Chondrocyte (in vitro differentiated cells): ENCODE data around the gene HOXA7. TPM values are rescaled to one million over a fixed set of nuclear protein-coding genes. Genes with fewer than 3 reads are reported as not detected.

ENCODE experiments used
- DNase-seq: peaks from one replicate; pipeline ENCODE4 v3.0.0; 2021; ENCODE audit warnings: mixed read lengths, low spot score
- H3K27ac Mint-ChIP-seq: one replicate; pipeline ENCODE4 v1.8.0; 2021; ENCODE audit warnings: mild to moderate bottlenecking, moderate library complexity, mixed read lengths; ENCODE audit not compliant: unreplicated experiment
- H3K27me3 Mint-ChIP-seq: 2 replicates; pipeline ENCODE4 v1.8.0; 2021; ENCODE audit warnings: low read depth, mixed read lengths
- H3K36me3 Mint-ChIP-seq: 2 replicates; pipeline ENCODE4 v1.8.0; 2021; ENCODE audit warnings: low read depth, mixed read lengths
- H3K4me1 Mint-ChIP-seq: 2 replicates; pipeline ENCODE4 v1.8.0; 2021; ENCODE audit warnings: low read depth, mild to moderate bottlenecking, mixed read lengths
- H3K4me3 Mint-ChIP-seq: one replicate; pipeline ENCODE4 v1.8.0; 2021; ENCODE audit warnings: mild to moderate bottlenecking, moderate library complexity, mixed read lengths; ENCODE audit not compliant: unreplicated experiment
- H3K9me3 Mint-ChIP-seq: 2 replicates; pipeline ENCODE4 v1.8.0; 2021; ENCODE audit warnings: low read depth, mixed read lengths
- total RNA-seq: library from RNA; stranded (reverse); gene quantifications from 3 replicates; pipeline ENCODE4 v1.2.1, GENCODE V29; 2021
- TF ChIP-seq, protein P1 (sequence below): fragments of 200-600 bp; sonication (generic); IDR thresholded peaks from 2 replicates; pipeline ENCODE4 v1.5.0; 2021; ENCODE audit warnings: antibody characterized with exemption, mild to moderate bottlenecking, moderate library complexity

Gene HOXA7
- total RNA-seq, 1 donor from 2014 or later: not detected

DNA sequence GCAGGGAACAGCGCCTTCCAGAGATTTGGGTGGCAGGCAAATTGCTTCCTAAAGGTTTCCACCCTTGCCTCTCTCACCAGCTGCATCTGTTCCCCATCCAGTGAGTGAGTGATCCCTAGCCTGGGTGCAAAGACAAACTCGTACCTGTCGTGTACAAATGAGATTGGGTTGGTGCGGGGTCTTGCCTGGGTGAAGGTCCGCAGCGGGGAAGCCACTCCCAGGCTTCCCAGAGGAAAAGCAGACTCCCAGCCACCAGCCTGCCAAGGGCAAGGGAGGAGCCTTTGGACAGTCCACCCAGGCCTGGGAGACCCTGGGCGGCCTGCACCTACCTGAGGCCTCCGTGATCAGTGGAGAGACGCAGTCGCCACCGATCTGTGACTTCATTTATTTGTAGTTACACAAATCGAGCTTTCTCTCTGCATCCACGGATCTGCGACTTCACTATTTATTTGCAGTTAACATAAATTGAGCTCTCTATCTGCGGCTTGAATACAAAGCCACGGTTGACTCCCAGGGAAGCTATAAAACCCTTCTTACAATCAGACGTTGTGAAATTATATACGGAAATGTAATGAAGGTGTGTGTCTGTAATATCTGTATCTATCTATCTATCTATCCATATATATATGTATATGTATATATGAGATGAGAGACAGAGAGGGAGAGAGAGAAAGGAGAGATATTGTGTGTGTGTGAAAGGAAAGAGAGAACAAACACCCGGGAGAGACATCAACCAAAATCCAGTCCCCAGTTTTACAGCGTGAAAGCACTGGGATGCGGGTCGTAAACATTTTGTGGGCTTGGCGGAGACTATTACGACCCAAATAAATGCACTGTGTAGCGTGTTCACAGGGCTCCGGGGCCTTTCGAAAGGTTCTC, 3.0 kb upstream of the HOXA7 start:
- peaks cover 7% of the 10 kb centered on the region for H3K36me3 Mint-ChIP-seq
- H3K4me3 Mint-ChIP-seq: peak overlapping the region; percentile 33
- DNase-seq: peak; percentile 64
- H3K9me3 Mint-ChIP-seq: peaks cover 4% of the 10 kb centered on the region
- peaks cover 76% of the 10 kb centered on the region for H3K27me3 Mint-ChIP-seq
- peaks cover 14% of the 10 kb centered on the region for H3K4me1 Mint-ChIP-seq
- H3K27ac Mint-ChIP-seq: no peak overlapping the region
- TF ChIP-seq, protein P1, sequence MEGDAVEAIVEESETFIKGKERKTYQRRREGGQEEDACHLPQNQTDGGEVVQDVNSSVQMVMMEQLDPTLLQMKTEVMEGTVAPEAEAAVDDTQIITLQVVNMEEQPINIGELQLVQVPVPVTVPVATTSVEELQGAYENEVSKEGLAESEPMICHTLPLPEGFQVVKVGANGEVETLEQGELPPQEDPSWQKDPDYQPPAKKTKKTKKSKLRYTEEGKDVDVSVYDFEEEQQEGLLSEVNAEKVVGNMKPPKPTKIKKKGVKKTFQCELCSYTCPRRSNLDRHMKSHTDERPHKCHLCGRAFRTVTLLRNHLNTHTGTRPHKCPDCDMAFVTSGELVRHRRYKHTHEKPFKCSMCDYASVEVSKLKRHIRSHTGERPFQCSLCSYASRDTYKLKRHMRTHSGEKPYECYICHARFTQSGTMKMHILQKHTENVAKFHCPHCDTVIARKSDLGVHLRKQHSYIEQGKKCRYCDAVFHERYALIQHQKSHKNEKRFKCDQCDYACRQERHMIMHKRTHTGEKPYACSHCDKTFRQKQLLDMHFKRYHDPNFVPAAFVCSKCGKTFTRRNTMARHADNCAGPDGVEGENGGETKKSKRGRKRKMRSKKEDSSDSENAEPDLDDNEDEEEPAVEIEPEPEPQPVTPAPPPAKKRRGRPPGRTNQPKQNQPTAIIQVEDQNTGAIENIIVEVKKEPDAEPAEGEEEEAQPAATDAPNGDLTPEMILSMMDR: no peak

- peaks cover 4% of the 10 kb centered on the region for H3K9me3 Mint-ChIP-seq
These were observed 2.2 kb upstream of the HOXA7 start for GRCh38 chr7:27158436-27159265.

GRCh38 chr7:27157702-27158431, 1.4 kb upstream of the HOXA7 start:
- Mint-ChIP-seq H3K27me3 (peaks cover 78% of the 10 kb centered on the region), H3K27ac (no peak overlapping the region), H3K4me3 (no peak overlapping the region), H3K36me3 (peaks cover 7% of the 10 kb centered on the region), H3K4me1 (peaks cover 14% of the 10 kb centered on the region), H3K9me3 (peaks cover 4% of the 10 kb centered on the region)
- TF ChIP-seq, protein P1: no peak
- no peak for DNase-seq

More at GRCh38 chr7:27158436-27159265, 2.2 kb upstream of the HOXA7 start:
- Mint-ChIP-seq H3K27ac (no peak overlapping the region), H3K4me3 (no peak overlapping the region), H3K27me3 (peaks cover 77% of the 10 kb centered on the region), H3K36me3 (peaks cover 7% of the 10 kb centered on the region), H3K4me1 (peaks cover 14% of the 10 kb centered on the region)
- TF ChIP-seq, protein P1: no peak
- DNase-seq: peak; percentile 75

- DNase-seq: no peak
- Mint-ChIP-seq H3K9me3 (peaks cover 4% of the 10 kb centered on the region), H3K4me1 (peaks cover 14% of the 10 kb centered on the region), H3K27ac (no peak overlapping the region), H3K4me3 (no peak overlapping the region), H3K27me3 (peaks cover 77% of the 10 kb centered on the region), H3K36me3 (peaks cover 7% of the 10 kb centered on the region)
- TF ChIP-seq, protein P1: no peak
These were observed 634 bp upstream of the HOXA7 start for GRCh38 chr7:27156916-27157701.
